Stomach (tissue), 9 donors: Measurements from ENCODE around the gene MUC5AC. TPM values are rescaled to one million over a fixed set of nuclear protein-coding genes. Genes with fewer than 3 reads are reported as not detected.

ENCODE experiments used
- DNase-seq, 2 donors: peaks; one replicate each; pipeline versions ENCODE4 v3.0.0 to v3.0.0-alpha.2; 2013 to 2019
- H3K27ac ChIP-seq, 5 donors: fragments of 200-600 bp in 4 of 5; sonication (generic) in 4 of 5; one replicate each; pipeline ENCODE4 v1.5.1; 2013 to 2019; ENCODE audit warnings: mild to moderate bottlenecking in 1 of 5, moderate library complexity in 1 of 5
- H3K27me3 ChIP-seq, 3 donors: fragments of 200-600 bp; sonication (generic); one replicate each; pipeline ENCODE4 v1.5.1; 2017 to 2019; ENCODE audit warnings: mixed run types in 1 of 3
- H3K36me3 ChIP-seq, 4 donors: fragments of 200-600 bp; sonication (generic); 1 replicate in 3 of 4; 2 replicates in 1 of 4; pipeline ENCODE4 v1.5.1; 2016 to 2019
- H3K4me1 ChIP-seq, 4 donors: fragments of 200-600 bp; sonication (generic); one replicate each; pipeline ENCODE4 v1.5.1; 2016 to 2019
- H3K4me3 ChIP-seq, 4 donors: fragments of 200-600 bp; sonication (generic) in 3 of 4; one replicate each; pipeline ENCODE4 v1.5.1; 2016 to 2019; ENCODE audit warnings: mild to moderate bottlenecking in 1 of 4
- H3K9me3 ChIP-seq, 4 donors: fragments of 200-600 bp; sonication (generic); one replicate each; pipeline ENCODE4 v1.5.1; 2016 to 2019
- CTCF ChIP-seq, 7 experiments: fragments of 450-650 bp in 4 of 7; fragments of 200-600 bp in 3 of 7; sonication (generic) in 3 of 7; IDR thresholded peaks; one replicate each; pipeline ENCODE4 v1.5.1; 2016 to 2019; ENCODE audit warnings: antibody characterized with exemption in 7 of 7, control low read depth in 2 of 7, mild to moderate bottlenecking in 1 of 7
- EP300 ChIP-seq: sonication (generic); formaldehyde crosslinking; IDR thresholded peaks from one replicate; pipeline ENCODE4 v1.6.1; 2017; ENCODE audit warnings: antibody characterized with exemption
- POLR2A ChIP-seq, 4 donors: fragments of 450-650 bp; IDR thresholded peaks; one replicate each; pipeline ENCODE4 v1.6.1; 2016; ENCODE audit warnings: antibody characterized with exemption in 4 of 4, control low read depth in 2 of 4, mild to moderate bottlenecking in 1 of 4, moderate library complexity in 1 of 4
- POLR2AphosphoS5 ChIP-seq, 3 donors: sonication (generic); formaldehyde crosslinking; IDR thresholded peaks; one replicate each; pipeline ENCODE4 v1.6.1; 2016; ENCODE audit warnings: antibody characterized with exemption in 3 of 3
- WGBS, 5 donors: extraction: QIAGEN DNeasy Blood & Tissue Kit in 3 of 5; methylation state at CpG; one replicate each; pipeline versions ENCODE4 v1.1.5 to v1.1.7; 2013 to 2018; 5-methylcytosine and 5-hydroxymethylcytosine counted together
- intact Hi-C: fragments of 100-400 bp; cut with DNase I; formaldehyde crosslinking; loops from one replicate; pipeline ENCODE4 v1.15.1; 2023; ENCODE audit warnings: low total_unique reads
- polyA plus RNA-seq, 3 donors: library from polyadenylated mRNA; stranded (reverse); fragments of 200-250 nt; gene quantifications; one replicate each; pipeline ENCODE4 v1.2.3, GENCODE V29; 2013
- total RNA-seq, 5 donors: library from RNA; depleted of rRNA; stranded (reverse); fragments of >200 nt; gene quantifications; one replicate each; pipeline versions ENCODE4 v1.1.0 to v1.2.3, GENCODE V29; 2014 to 2016
- donor health status: healthy with polysubstance abuse.
- donor health status: Bipolar disorder and iron deficiency.
- donor health status: healthy.

The MUC5AC gene
- total and polyA plus RNA-seq, 8 donors, result 2.0 to 1,253 (median 171) TPM

- Histone ChIP-seq H3K4me3 (no peak overlapping the region), H3K27me3 (peaks cover 0 to 68% (median 11%) of the 10 kb centered on the region in 3 donors), H3K36me3 (no peaks in the 10 kb centered on the region), H3K9me3 (peaks cover 4 to 22% (median 21%) of the 10 kb centered on the region in 4 donors), H3K4me1 (peaks cover 0 to 26% (median 10%) of the 10 kb centered on the region in 4 donors), H3K27ac (no peak overlapping the region)
- 85 to 91% (median 86%) methylated on average over 25 to 38 of the region's 38 CpGs for WGBS, 5 donors
- DNase-seq, result no peak
- TF ChIP-seq EP300, result no peak
- no peak for TF ChIP-seq POLR2AphosphoS5 (IDR thresholded peaks at IDR 0.05)
- no peak for TF ChIP-seq POLR2A (IDR thresholded peaks at IDR 0.05)
- TF ChIP-seq CTCF (IDR thresholded peaks at IDR 0.05), result no peak
- intact Hi-C loops, result no loop called here
Observed at GRCh38 chr11:1206391-1207271, 48.9 kb downstream of the MUC5AC start.

GRCh38 chr11:1207401-1208143, 49.8 kb downstream of the MUC5AC start:
- Histone ChIP-seq H3K27me3 (peaks cover 0 to 62% (median 8%) of the 10 kb centered on the region in 3 donors), H3K4me1 (peaks cover 0 to 26% (median 9%) of the 10 kb centered on the region in 4 donors), H3K9me3 (peaks cover 4 to 32% (median 28%) of the 10 kb centered on the region in 4 donors), H3K27ac (no peak overlapping the region), H3K4me3 (no peak overlapping the region), H3K36me3 (no peaks in the 10 kb centered on the region)
- DNase-seq, result peak in 1 of 2 donors; percentile 72
- TF ChIP-seq CTCF (IDR thresholded peaks at IDR 0.05) (no peak), POLR2AphosphoS5 (IDR thresholded peaks at IDR 0.05) (no peak), POLR2A (IDR thresholded peaks at IDR 0.05) (no peak), EP300 (no peak)
- WGBS, 5 donors, result 47 to 54% (median 52%) methylated on average over 14 to 34 of the region's 34 CpGs
- intact Hi-C loops, result no loop called here

GRCh38 chr11:1208144-1208393, 50.3 kb downstream of the MUC5AC start:
- DNase-seq, result no peak
- TF ChIP-seq POLR2AphosphoS5 (IDR thresholded peaks at IDR 0.05) (no peak), EP300 (no peak), CTCF (IDR thresholded peaks at IDR 0.05) (no peak), POLR2A (IDR thresholded peaks at IDR 0.05) (no peak)
- peaks cover 0 to 57% (median 6%) of the 10 kb centered on the region in 3 donors for H3K27me3 ChIP-seq
- WGBS, 5 donors, result 67 to 73% (median 70%) methylated on average over 2 to 6 of the region's 6 CpGs
- no peak overlapping the region for H3K4me3 ChIP-seq
- intact Hi-C loops, result no loop called here
- no peak overlapping the region for H3K27ac ChIP-seq
- H3K9me3 ChIP-seq, result peaks cover 4 to 37% (median 32%) of the 10 kb centered on the region in 4 donors
- peaks cover 0 to 22% (median 4%) of the 10 kb centered on the region in 4 donors for H3K4me1 ChIP-seq
- no peaks in the 10 kb centered on the region for H3K36me3 ChIP-seq

DNA sequence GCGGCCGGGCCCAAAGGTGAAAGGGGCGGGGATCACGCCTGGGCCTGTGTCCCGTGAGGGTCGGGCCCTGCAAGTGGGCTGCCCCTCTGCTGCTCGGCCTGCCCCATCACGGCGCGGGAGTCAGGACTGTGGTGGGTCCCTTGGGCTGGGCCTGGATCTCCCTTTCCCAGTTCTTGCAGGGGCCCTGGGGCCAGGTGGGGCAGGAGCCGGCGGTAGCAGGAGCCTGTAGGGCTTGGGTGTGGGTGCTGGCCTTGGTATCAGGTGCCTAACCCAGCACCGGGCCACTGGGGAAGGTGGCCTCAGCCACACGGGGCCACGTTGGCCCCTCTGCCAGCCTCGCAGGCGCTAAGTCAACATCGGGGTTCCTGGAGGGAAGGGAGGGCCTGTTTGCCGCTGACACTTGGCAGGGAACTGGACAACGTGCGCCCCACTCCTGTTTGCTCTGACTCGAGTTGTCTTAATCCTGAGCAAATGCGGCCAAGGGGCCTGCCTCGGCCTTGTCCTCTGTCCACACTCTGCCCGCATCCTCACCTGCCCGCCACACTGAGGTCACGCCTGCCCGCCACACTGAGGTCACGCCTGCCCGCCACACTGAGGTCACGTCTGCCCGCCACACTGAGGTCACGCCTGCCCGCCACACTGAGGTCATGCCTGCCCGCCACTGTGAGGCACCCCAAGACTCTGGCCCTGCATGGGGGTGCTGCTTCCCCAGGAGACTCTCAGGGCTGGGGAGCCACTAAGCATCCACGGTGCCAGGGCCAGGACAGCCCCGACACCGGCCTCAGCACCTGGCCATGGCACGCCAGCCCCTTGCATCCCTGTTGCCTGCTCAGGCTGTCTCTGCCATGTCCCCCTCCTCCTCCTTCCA, 50.9 kb downstream of the MUC5AC start:
- Histone ChIP-seq H3K27me3 (peaks cover 0 to 51% (median 6%) of the 10 kb centered on the region in 3 donors), H3K4me3 (no peak overlapping the region), H3K9me3 (peaks cover 4 to 42% (median 34%) of the 10 kb centered on the region in 4 donors), H3K27ac (no peak overlapping the region), H3K36me3 (no peaks in the 10 kb centered on the region), H3K4me1 (peaks cover 0 to 17% (median 0%) of the 10 kb centered on the region in 4 donors)
- WGBS, 5 donors, result 63 to 92% (median 68%) methylated on average over 19 to 39 of the region's 39 CpGs
- no peak for DNase-seq
- TF ChIP-seq EP300 (no peak), POLR2A (IDR thresholded peaks at IDR 0.05) (no peak), CTCF (IDR thresholded peaks at IDR 0.05) (no peak), POLR2AphosphoS5 (IDR thresholded peaks at IDR 0.05) (no peak)
- intact Hi-C loops, result no loop called here
